ENCODE measurements around the gene GINS3. TPM values are rescaled to one million over a fixed set of nuclear protein-coding genes. Genes with fewer than 3 reads are reported as not detected.

The GINS3 gene
- total and polyA plus RNA-seq, 10 of the 15 experiments (the other 5 are each of a cell fraction or from before 2014, with no cell fraction given) = 13.6 to 22.4 (median 15.6) TPM

DNA sequence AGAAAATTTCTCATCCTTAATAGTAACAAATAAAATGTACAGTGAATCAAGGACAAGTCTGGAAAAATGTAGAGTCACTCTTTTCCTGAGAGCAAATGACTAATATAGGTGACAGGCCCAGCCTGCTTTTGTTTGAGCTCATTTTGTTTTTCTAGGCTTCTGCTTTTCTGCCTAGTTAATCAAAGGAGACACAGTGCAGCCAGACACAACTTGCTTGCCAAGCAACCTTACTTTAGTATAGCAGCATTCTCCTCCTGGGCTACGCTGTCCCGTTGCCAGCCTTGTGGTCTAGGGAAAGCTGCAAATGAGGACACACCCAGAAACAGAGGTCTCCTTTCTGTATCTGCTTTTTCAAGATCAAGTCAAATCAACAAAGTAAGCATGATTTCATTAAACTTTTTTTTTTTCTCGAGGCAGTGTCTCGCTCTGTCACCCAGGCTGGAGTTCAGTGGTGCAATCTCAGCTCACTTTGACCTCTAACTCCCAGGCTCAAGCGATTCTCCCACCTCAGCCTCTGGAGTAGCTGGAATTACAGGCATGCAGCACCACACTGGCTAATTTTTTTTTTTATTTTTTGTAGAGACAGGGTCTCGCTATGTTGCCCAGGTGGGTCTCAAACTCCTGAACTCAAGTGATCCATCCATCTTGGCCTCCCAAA is 17.2 kb downstream of the GINS3 start:
- intact Hi-C loops (cut with micrococcal nuclease; ENCODE audit: unreplicated experiment) (no loop called here), in situ Hi-C loops (cut with MboI) (no loop called here)
- Histone ChIP-seq H3K4me2 (ENCODE audit: control insufficient read depth, insufficient read depth) (no peak overlapping the region), H3K4me1 (ENCODE audit: control insufficient read depth, insufficient read depth, low read length) (no peaks in the 10 kb centered on the region), H3K27me3 (replicated peaks in 1 of 2; ENCODE audit: control insufficient read depth in 2 of 2, insufficient read depth in 2 of 2, low read length in 1 of 2) (no peaks in the 10 kb centered on the region), H3K27ac (ENCODE audit: control insufficient read depth, insufficient read depth) (no peak overlapping the region), H2AFZ (ENCODE audit: control insufficient read depth, low read depth, low read length) (no peak overlapping the region), H3K79me2 (ENCODE audit: control insufficient read depth, insufficient read depth, low read length) (no peaks in the 10 kb centered on the region), H3K36me3 (ENCODE audit: control insufficient read depth in 2 of 2, insufficient read depth in 2 of 2, low read length in 1 of 2) (peaks cover 0 to 5% of the 10 kb centered on the region in 2 experiments; a peak in 1 of 4 replicates), H3K9me3 (replicated peaks; ENCODE audit: control insufficient read depth, insufficient read depth, low read length) (no peaks in the 10 kb centered on the region), H3K9ac (ENCODE audit: control insufficient read depth, insufficient read depth, low read length) (no peak overlapping the region), H4K20me1 (ENCODE audit: control insufficient read depth, insufficient read depth) (no peaks in the 10 kb centered on the region), H3K4me3 (no peak overlapping the region)
- ChIA-PET CTCF (interaction anchor here (0.6 to 1.3 kb wide), 2 partner anchors 24 to 353 kb away, joined by 3 to 4 read pairs; no protein-coding TSS in a partner anchor), SMC1A (ENCODE audit: uncharacterized antibody, unreplicated experiment) (interaction anchor here (1.0 to 1.9 kb wide), 3 partner anchors 11 to 76 kb away, joined by 3 to 8 read pairs (median 3); no protein-coding TSS in a partner anchor), POLR2A (no interaction called here), RAD21 (ENCODE audit: unreplicated experiment) (no interaction called here)
- ATAC-seq (no peak), FAIRE-seq (no peak), DNase-seq (ENCODE audit: low read depth, low spot score) (no peak)
- 84% methylated on average over 6 of the region's 6 CpGs for WGBS (ENCODE audit: insufficient coverage, insufficient replicate concordance, low lambda C conversion rate, missing lambda C conversion rate)
- BruUV-seq (replicated peaks) = no TSS peak
- TF ChIP-seq, protein P1, sequence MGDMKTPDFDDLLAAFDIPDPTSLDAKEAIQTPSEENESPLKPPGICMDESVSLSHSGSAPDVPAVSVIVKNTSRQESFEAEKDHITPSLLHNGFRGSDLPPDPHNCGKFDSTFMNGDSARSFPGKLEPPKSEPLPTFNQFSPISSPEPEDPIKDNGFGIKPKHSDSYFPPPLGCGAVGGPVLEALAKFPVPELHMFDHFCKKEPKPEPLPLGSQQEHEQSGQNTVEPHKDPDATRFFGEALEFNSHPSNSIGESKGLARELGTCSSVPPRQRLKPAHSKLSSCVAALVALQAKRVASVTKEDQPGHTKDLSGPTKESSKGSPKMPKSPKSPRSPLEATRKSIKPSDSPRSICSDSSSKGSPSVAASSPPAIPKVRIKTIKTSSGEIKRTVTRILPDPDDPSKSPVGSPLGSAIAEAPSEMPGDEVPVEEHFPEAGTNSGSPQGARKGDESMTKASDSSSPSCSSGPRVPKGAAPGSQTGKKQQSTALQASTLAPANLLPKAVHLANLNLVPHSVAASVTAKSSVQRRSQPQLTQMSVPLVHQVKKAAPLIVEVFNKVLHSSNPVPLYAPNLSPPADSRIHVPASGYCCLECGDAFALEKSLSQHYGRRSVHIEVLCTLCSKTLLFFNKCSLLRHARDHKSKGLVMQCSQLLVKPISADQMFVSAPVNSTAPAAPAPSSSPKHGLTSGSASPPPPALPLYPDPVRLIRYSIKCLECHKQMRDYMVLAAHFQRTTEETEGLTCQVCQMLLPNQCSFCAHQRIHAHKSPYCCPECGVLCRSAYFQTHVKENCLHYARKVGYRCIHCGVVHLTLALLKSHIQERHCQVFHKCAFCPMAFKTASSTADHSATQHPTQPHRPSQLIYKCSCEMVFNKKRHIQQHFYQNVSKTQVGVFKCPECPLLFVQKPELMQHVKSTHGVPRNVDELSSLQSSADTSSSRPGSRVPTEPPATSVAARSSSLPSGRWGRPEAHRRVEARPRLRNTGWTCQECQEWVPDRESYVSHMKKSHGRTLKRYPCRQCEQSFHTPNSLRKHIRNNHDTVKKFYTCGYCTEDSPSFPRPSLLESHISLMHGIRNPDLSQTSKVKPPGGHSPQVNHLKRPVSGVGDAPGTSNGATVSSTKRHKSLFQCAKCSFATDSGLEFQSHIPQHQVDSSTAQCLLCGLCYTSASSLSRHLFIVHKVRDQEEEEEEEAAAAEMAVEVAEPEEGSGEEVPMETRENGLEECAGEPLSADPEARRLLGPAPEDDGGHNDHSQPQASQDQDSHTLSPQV (IDR thresholded peaks at IDR 0.05) = no peak
- TF ChIP-seq TAF1 (IDR thresholded peaks at IDR 0.05; ENCODE audit: borderline replicate concordance, low read depth, low read length) (no peak), IKZF2 (IDR thresholded peaks at IDR 0.05) (no peak), FOS (IDR thresholded peaks at IDR 0.05; ENCODE audit: borderline replicate concordance, extremely low read depth, insufficient read length) (no peak), DPF2 (IDR thresholded peaks at IDR 0.05) (no peak), TCF12 (IDR thresholded peaks at IDR 0.05; ENCODE audit: low read depth, low read length) (no peak), SRF (IDR thresholded peaks at IDR 0.05; ENCODE audit: low read depth in 2 of 2, low read length in 2 of 2) (no peak), NKRF (conservative IDR thresholded peaks at IDR 0.05) (no peak), ZNF24 (IDR thresholded peaks at IDR 0.05) (no peak), CEBPB (IDR thresholded peaks at IDR 0.05; ENCODE audit: borderline replicate concordance in 1 of 2, low read depth in 2 of 2, low read length in 2 of 2) (no peak), SREBF2 (IDR thresholded peaks at IDR 0.05; ENCODE audit: low read length) (no peak)
- TF ChIP-seq, protein P2, sequence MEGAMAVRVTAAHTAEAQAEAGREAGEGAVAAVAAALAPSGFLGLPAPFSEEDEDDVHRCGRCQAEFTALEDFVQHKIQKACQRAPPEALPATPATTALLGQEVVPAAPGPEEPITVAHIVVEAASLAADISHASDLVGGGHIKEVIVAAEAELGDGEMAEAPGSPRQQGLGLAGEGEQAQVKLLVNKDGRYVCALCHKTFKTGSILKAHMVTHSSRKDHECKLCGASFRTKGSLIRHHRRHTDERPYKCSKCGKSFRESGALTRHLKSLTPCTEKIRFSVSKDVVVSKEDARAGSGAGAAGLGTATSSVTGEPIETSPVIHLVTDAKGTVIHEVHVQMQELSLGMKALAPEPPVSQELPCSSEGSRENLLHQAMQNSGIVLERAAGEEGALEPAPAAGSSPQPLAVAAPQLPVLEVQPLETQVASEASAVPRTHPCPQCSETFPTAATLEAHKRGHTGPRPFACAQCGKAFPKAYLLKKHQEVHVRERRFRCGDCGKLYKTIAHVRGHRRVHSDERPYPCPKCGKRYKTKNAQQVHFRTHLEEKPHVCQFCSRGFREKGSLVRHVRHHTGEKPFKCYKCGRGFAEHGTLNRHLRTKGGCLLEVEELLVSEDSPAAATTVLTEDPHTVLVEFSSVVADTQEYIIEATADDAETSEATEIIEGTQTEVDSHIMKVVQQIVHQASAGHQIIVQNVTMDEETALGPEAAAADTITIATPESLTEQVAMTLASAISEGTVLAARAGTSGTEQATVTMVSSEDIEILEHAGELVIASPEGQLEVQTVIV (IDR thresholded peaks at IDR 0.05; ENCODE audit: borderline replicate concordance, partially characterized antibody) = no peak
